Tibial nerve (tissue), 4 donors: ENCODE data around the gene UNCX. TPM values are rescaled to one million over a fixed set of nuclear protein-coding genes. Genes with fewer than 3 reads are reported as not detected.
"Not testable (repeated sequence)": the region's sequence is repeated elsewhere in the genome, so short reads cannot be mapped to it uniquely, and the experiment has no call there.

Experiments used
- DNase-seq, 2 donors: peaks; one replicate each; pipeline ENCODE4 v3.0.0-alpha.2; 2019; ENCODE audit warnings: low spot score in 2 of 2
- H3K27ac ChIP-seq, 4 donors: fragments of 200-600 bp; sonication (generic) in 3 of 4; one replicate each; pipeline ENCODE4 v1.5.1; 2017 to 2019; ENCODE audit warnings: mild to moderate bottlenecking in 1 of 4
- H3K27me3 ChIP-seq, 2 donors: fragments of 200-600 bp; sonication (generic) in 1 of 2; one replicate each; pipeline versions ENCODE4 v1.5.1 to v1.6.0; 2017 to 2019
- H3K36me3 ChIP-seq, 3 donors: fragments of 200-600 bp; sonication (generic); one replicate each; pipeline ENCODE4 v1.5.1; 2018 to 2019
- H3K4me1 ChIP-seq, 4 donors: fragments of 200-600 bp; sonication (generic) in 3 of 4; one replicate each; pipeline ENCODE4 v1.5.1; 2017 to 2019
- H3K4me3 ChIP-seq, 4 donors: fragments of 200-600 bp; sonication (generic) in 3 of 4; one replicate each; pipeline ENCODE4 v1.5.1; 2017 to 2019; ENCODE audit warnings: mild to moderate bottlenecking in 1 of 4, moderate library complexity in 1 of 4
- H3K9me3 ChIP-seq, 4 donors: fragments of 200-600 bp; sonication (generic) in 3 of 4; one replicate each; pipeline ENCODE4 v1.5.1; 2017 to 2019
- EP300 ChIP-seq, 2 donors: sonication (generic); formaldehyde crosslinking; IDR thresholded peaks; one replicate each; pipeline ENCODE4 v1.6.1; 2017; ENCODE audit warnings: antibody characterized with exemption in 2 of 2, mild to moderate bottlenecking in 1 of 2
- POLR2A ChIP-seq, 2 donors: fragments of 450-650 bp; IDR thresholded peaks; one replicate each; pipeline ENCODE4 v1.6.1; 2017; ENCODE audit warnings: antibody characterized with exemption in 2 of 2, mild to moderate bottlenecking in 2 of 2, moderate library complexity in 2 of 2
- WGBS, 2 donors: methylation state at CpG; one replicate each; pipeline ENCODE4 v1.1.5; 2018; 5-methylcytosine and 5-hydroxymethylcytosine counted together
- total RNA-seq, 4 donors: library from RNA; depleted of rRNA; stranded (reverse); fragments of >200 nt; gene quantifications; one replicate each; pipeline ENCODE4 v1.1.0, GENCODE V29; 2016
- TF ChIP-seq, protein P1 (sequence below), 5 experiments: fragments of 200-600 bp in 3 of 5; fragments of 450-650 bp in 2 of 5; sonication (generic) in 3 of 5; IDR thresholded peaks; one replicate each; pipeline ENCODE4 v1.5.1; 2016 to 2019; ENCODE audit warnings: antibody characterized with exemption in 5 of 5, mild to moderate bottlenecking in 3 of 5, moderate library complexity in 2 of 5

The UNCX gene
- total RNA-seq, 4 donors from 2014 or later, result not detected

- no peak for DNase-seq
- peaks cover 0 to 7% (median 0%) of the 10 kb centered on the region in 4 donors for H3K4me1 ChIP-seq
- no peak overlapping the region for H3K4me3 ChIP-seq
- H3K36me3 ChIP-seq, result no peaks in the 10 kb centered on the region
- no peaks in the 10 kb centered on the region for H3K9me3 ChIP-seq
- peaks cover 0 to 87% of the 10 kb centered on the region in 2 donors for H3K27me3 ChIP-seq
- TF ChIP-seq, protein P1, sequence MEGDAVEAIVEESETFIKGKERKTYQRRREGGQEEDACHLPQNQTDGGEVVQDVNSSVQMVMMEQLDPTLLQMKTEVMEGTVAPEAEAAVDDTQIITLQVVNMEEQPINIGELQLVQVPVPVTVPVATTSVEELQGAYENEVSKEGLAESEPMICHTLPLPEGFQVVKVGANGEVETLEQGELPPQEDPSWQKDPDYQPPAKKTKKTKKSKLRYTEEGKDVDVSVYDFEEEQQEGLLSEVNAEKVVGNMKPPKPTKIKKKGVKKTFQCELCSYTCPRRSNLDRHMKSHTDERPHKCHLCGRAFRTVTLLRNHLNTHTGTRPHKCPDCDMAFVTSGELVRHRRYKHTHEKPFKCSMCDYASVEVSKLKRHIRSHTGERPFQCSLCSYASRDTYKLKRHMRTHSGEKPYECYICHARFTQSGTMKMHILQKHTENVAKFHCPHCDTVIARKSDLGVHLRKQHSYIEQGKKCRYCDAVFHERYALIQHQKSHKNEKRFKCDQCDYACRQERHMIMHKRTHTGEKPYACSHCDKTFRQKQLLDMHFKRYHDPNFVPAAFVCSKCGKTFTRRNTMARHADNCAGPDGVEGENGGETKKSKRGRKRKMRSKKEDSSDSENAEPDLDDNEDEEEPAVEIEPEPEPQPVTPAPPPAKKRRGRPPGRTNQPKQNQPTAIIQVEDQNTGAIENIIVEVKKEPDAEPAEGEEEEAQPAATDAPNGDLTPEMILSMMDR (IDR thresholded peaks at IDR 0.05), result no peak
- no peak for TF ChIP-seq POLR2A (IDR thresholded peaks at IDR 0.05)
- no peak for TF ChIP-seq EP300 (IDR thresholded peaks at IDR 0.05)
- no peak overlapping the region for H3K27ac ChIP-seq
- 62 to 67% methylated on average over 7 to 12 of the region's 13 CpGs for WGBS, 2 donors
Observed at GRCh38 chr7:1257863-1258262, 25.2 kb downstream of the UNCX start.

GRCh38 chr7:1259621-1260243, 27.1 kb downstream of the UNCX start:
- no peaks in the 10 kb centered on the region for H3K9me3 ChIP-seq
- TF ChIP-seq EP300 (IDR thresholded peaks at IDR 0.05), result no peak
- H3K4me3 ChIP-seq, result no peak overlapping the region
- no peak overlapping the region for H3K27ac ChIP-seq
- H3K4me1 ChIP-seq, result no peaks in the 10 kb centered on the region
- peaks cover 0 to 85% of the 10 kb centered on the region in 2 donors for H3K27me3 ChIP-seq
- no peak for DNase-seq
- no peaks in the 10 kb centered on the region for H3K36me3 ChIP-seq
- WGBS, 2 donors, result 59 to 64% methylated on average over 13 to 20 of the region's 21 CpGs

GRCh38 chr7:1260244-1260635, 27.6 kb downstream of the UNCX start:
- Histone ChIP-seq H3K9me3 (no peaks in the 10 kb centered on the region), H3K4me3 (no peak overlapping the region), H3K4me1 (no peaks in the 10 kb centered on the region), H3K27me3 (peaks cover 0 to 85% of the 10 kb centered on the region in 2 donors), H3K27ac (no peak overlapping the region), H3K36me3 (no peaks in the 10 kb centered on the region)
- TF ChIP-seq, protein P1 (IDR thresholded peaks at IDR 0.05), result no peak
- TF ChIP-seq POLR2A (IDR thresholded peaks at IDR 0.05) (no peak), EP300 (IDR thresholded peaks at IDR 0.05) (no peak)
- no peak for DNase-seq
- WGBS, 2 donors, result 53 to 55% methylated on average over 15 to 19 of the region's 21 CpGs

DNA sequence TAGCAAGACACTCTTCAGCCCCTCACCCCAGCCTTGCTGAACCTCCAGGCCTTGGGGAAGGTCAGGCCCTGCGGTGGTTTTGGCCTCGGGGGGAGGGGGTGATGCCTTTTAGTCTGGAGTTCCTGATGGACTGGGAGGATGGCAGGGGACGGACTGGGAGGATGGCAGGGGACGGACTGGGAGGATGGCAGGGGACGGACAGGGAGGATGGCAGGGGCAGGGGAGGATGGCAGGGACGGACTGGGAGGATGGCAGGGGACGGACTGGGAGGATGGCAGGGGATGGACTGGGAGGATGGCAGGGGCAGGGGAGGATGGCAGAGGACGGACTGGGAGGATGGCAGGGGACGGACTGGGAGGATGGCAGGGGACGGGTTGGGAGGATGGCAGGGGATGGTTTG, 28.4 kb downstream of the UNCX start:
- DNase-seq, H3K4me1 ChIP-seq, H3K9me3 ChIP-seq, H3K36me3 ChIP-seq, H3K27ac ChIP-seq, H3K4me3 ChIP-seq: not testable (repeated sequence)
- WGBS, 2 donors, result 59 to 61% methylated on average over 10 of the region's 10 CpGs
- H3K27me3 ChIP-seq, result peaks cover 0 to 83% of the 10 kb centered on the region in 2 donors

DNA sequence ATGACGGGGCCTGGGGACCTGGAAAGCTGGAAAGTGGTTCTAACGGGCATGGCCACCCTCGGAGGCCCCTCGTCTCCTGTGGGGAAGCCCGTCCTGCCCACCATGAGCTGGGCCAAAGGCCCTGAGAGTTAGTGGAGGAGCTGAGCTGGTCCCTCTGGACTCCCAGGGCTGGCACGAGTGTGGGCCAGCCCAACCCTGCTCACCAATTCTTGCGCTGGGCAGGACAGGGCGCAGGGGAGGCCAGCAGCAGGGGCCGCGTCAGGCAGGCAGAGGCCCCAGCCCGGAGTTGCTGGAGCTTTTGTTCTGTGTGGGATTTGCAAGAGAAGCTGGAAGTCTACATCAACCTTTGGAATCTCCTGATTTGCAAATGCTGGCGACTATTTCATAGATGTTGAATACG, 29.8 kb downstream of the UNCX start:
- Histone ChIP-seq H3K4me1 (no peaks in the 10 kb centered on the region), H3K4me3 (no peak overlapping the region), H3K36me3 (no peaks in the 10 kb centered on the region), H3K27me3 (peaks cover 0 to 83% of the 10 kb centered on the region in 2 donors), H3K27ac (no peak overlapping the region), H3K9me3 (no peaks in the 10 kb centered on the region)
- DNase-seq, result no peak
- TF ChIP-seq, protein P1 (IDR thresholded peaks at IDR 0.05), result no peak
- 67 to 73% methylated on average over 8 to 13 of the region's 13 CpGs for WGBS, 2 donors

DNA sequence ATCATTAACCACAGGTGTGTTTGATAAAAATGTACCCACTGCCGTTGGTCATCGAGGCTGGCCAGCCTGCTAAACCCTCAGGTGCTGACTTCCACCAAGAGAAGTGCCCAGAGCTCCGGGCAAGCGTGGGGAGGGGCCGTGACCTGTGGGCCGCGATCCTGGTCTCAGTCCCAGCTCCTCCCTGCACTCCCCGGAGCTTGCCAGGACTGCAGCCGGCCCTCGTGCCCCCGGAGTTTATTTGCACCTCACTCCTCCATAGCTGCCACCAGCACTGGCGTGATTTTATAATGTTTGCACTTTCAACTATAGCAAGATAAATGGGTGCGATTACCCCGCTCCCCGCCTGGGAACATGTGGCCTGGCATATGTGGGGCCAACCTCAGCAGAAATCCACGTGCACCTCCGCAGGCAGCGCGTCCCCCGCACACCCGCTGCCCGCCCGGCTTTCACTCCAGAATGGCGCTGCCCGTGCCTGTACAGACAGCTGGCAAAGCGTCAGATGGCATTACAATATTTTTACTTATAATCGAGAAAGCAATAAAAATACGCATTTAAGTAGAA, 30.8 kb downstream of the UNCX start:
- H3K27me3 ChIP-seq, result peaks cover 0 to 83% of the 10 kb centered on the region in 2 donors
- WGBS, 2 donors, result 80 to 81% methylated on average over 26 to 28 of the region's 28 CpGs
- no peak for DNase-seq

More for the DNA sequence above, 30.8 kb downstream of the UNCX start:
- Histone ChIP-seq H3K4me1 (no peaks in the 10 kb centered on the region), H3K4me3 (no peak overlapping the region), H3K9me3 (no peaks in the 10 kb centered on the region), H3K36me3 (no peaks in the 10 kb centered on the region), H3K27ac (no peak overlapping the region)
- TF ChIP-seq POLR2A (IDR thresholded peaks at IDR 0.05), result no peak
- TF ChIP-seq EP300 (IDR thresholded peaks at IDR 0.05), result no peak
- TF ChIP-seq, protein P1 (IDR thresholded peaks at IDR 0.05), result no peak
